SIG-M5 (cell line): ENCODE results near the gene ATP2A2.

Experiments used
- DNase-seq: peaks from one replicate; lab custom pipeline; 2025; lab: John Stamatoyannopoulos, UW

ATP2A2 gene

GRCh38 chr12:110262442-110263388 lies 18.3 kb upstream of the ATP2A2 start:
- no peak for DNase-seq

- DNase-seq = no peak
Measured at GRCh38 chr12:110266381-110266960, 14.6 kb upstream of the ATP2A2 start.

GRCh38 chr12:110266980-110267620 lies 13.9 kb upstream of the ATP2A2 start:
- no peak for DNase-seq

GRCh38 chr12:110269622-110270124 lies 11.4 kb upstream of the ATP2A2 start:
- no peak for DNase-seq

- no peak for DNase-seq
Measured at GRCh38 chr12:110270125-110270962, 10.7 kb upstream of the ATP2A2 start.

- DNase-seq = no peak
Measured at GRCh38 chr12:110271015-110271414, 10.0 kb upstream of the ATP2A2 start.

- no peak for DNase-seq
Measured at GRCh38 chr12:110277530-110278254, 3.4 kb upstream of the ATP2A2 start.

GRCh38 chr12:110278255-110278536 lies 2.9 kb upstream of the ATP2A2 start:
- DNase-seq = no peak

- DNase-seq = no peak
Measured at GRCh38 chr12:110279566-110280375, 1.3 kb upstream of the ATP2A2 start.

GRCh38 chr12:110280392-110280778 lies 662 bp upstream of the ATP2A2 start:
- DNase-seq = no peak

GRCh38 chr12:110281549-110282299 lies 677 bp downstream of the ATP2A2 start:
- no peak for DNase-seq

GRCh38 chr12:110282300-110282860 lies 1.3 kb downstream of the ATP2A2 start:
- DNase-seq = no peak

- DNase-seq = no peak
Measured at GRCh38 chr12:110282956-110283817, 2.1 kb downstream of the ATP2A2 start.

- DNase-seq = no peak
Measured at GRCh38 chr12:110284597-110284996, 3.5 kb downstream of the ATP2A2 start.

- DNase-seq = no peak
Measured at GRCh38 chr12:110286623-110287022, 5.6 kb downstream of the ATP2A2 start.

- DNase-seq = no peak
Measured at GRCh38 chr12:110287986-110288385, 6.9 kb downstream of the ATP2A2 start.

GRCh38 chr12:110289044-110289710 lies 8.1 kb downstream of the ATP2A2 start:
- DNase-seq = no peak

- DNase-seq = no peak
Measured at GRCh38 chr12:110289711-110290078, 8.6 kb downstream of the ATP2A2 start.
